ENCODE results near the gene PLCB2. TPM values are rescaled to one million over a fixed set of nuclear protein-coding genes. Genes with fewer than 3 reads are reported as not detected.

The PLCB2 gene
- polyA plus RNA-seq, 1 donor (not counting 4 experiments of a cell fraction or from before 2014, with no cell fraction given): 0.73 TPM

GRCh38 chr15:40286061-40286532, 21.6 kb downstream of the PLCB2 start:
- Histone ChIP-seq H2AFZ (ENCODE audit: control insufficient read depth, low read length) (no peak overlapping the region), H3K9me1 (ENCODE audit: control insufficient read depth, extremely low read depth, insufficient read depth, low read length) (no peaks in the 10 kb centered on the region), H3K79me2 (ENCODE audit: control insufficient read depth, insufficient read depth, low read length) (no peaks in the 10 kb centered on the region), H4K20me1 (ENCODE audit: control insufficient read depth, extremely low read depth, insufficient read depth, low read length) (no peaks in the 10 kb centered on the region), H3K27me3 (ENCODE audit: control insufficient read depth, extremely low read depth, insufficient read depth, low read length) (peaks cover 46% of the 10 kb centered on the region), H3K4me1 (ENCODE audit: control insufficient read depth, extremely low read depth, insufficient read depth, low read length) (peaks cover 14% of the 10 kb centered on the region), H3K4me3 (ENCODE audit: control insufficient read depth in 2 of 3, extremely low read depth in 1 of 3, insufficient read depth in 2 of 3, low read depth in 1 of 3, low read length in 3 of 3) (no peak overlapping the region), H3K4me2 (ENCODE audit: control insufficient read depth, extremely low read depth, insufficient read depth, low read depth, low read length) (no peak overlapping the region), H3K9me3 (ENCODE audit: control insufficient read depth, low read depth, low read length) (no peaks in the 10 kb centered on the region), H3K36me3 (ENCODE audit: control insufficient read depth in 2 of 2, extremely low read depth in 1 of 2, insufficient read depth in 2 of 2, low read length in 2 of 2) (no peaks in the 10 kb centered on the region), H3K9ac (ENCODE audit: control insufficient read depth, extremely low read depth, insufficient read depth, low read length) (no peak overlapping the region), H3K27ac (ENCODE audit: control insufficient read depth, insufficient read depth, low read length) (no peak overlapping the region)
- TF ChIP-seq CTCF (optimal IDR thresholded peaks at IDR 0.05 in 1 of 3, IDR thresholded peaks at IDR 0.05 in 1 of 3, conservative IDR thresholded peaks at IDR 0.05 in 1 of 3; ENCODE audit: extremely low read depth in 1 of 3, insufficient read depth in 2 of 3, low read length in 3 of 3) (no peak), EZH2 (IDR thresholded peaks at IDR 0.05; ENCODE audit: low read length) (no peak)
- DNase-seq (ENCODE audit: low read depth, low spot score) (no peak), FAIRE-seq (no peak)
- dilution Hi-C loops (cut with MboI; ENCODE audit: extremely low pct_ligation_motif_present, low sequenced_read_pairs): no loop called here

GRCh38 chr15:40285554-40286011, 22.2 kb downstream of the PLCB2 start:
- Histone ChIP-seq H3K27ac (ENCODE audit: control insufficient read depth, insufficient read depth, low read length) (no peak overlapping the region), H3K9me1 (ENCODE audit: control insufficient read depth, extremely low read depth, insufficient read depth, low read length) (no peaks in the 10 kb centered on the region), H3K4me1 (ENCODE audit: control insufficient read depth, extremely low read depth, insufficient read depth, low read length) (peaks cover 14% of the 10 kb centered on the region), H3K36me3 (ENCODE audit: control insufficient read depth in 2 of 2, extremely low read depth in 1 of 2, insufficient read depth in 2 of 2, low read length in 2 of 2) (no peaks in the 10 kb centered on the region), H3K79me2 (ENCODE audit: control insufficient read depth, insufficient read depth, low read length) (no peaks in the 10 kb centered on the region), H3K9me3 (ENCODE audit: control insufficient read depth, low read depth, low read length) (no peaks in the 10 kb centered on the region), H2AFZ (ENCODE audit: control insufficient read depth, low read length) (no peak overlapping the region), H3K27me3 (ENCODE audit: control insufficient read depth, extremely low read depth, insufficient read depth, low read length) (peaks cover 51% of the 10 kb centered on the region), H3K9ac (ENCODE audit: control insufficient read depth, extremely low read depth, insufficient read depth, low read length) (no peak overlapping the region), H4K20me1 (ENCODE audit: control insufficient read depth, extremely low read depth, insufficient read depth, low read length) (no peaks in the 10 kb centered on the region), H3K4me3 (ENCODE audit: control insufficient read depth in 2 of 3, extremely low read depth in 1 of 3, insufficient read depth in 2 of 3, low read depth in 1 of 3, low read length in 3 of 3) (no peak overlapping the region), H3K4me2 (ENCODE audit: control insufficient read depth, extremely low read depth, insufficient read depth, low read depth, low read length) (peak overlapping the region; percentile 32)
- DNase-seq (ENCODE audit: low read depth, low spot score) (no peak), FAIRE-seq (peak; percentile 44)
- TF ChIP-seq CTCF (optimal IDR thresholded peaks at IDR 0.05 in 1 of 3, IDR thresholded peaks at IDR 0.05 in 1 of 3, conservative IDR thresholded peaks at IDR 0.05 in 1 of 3; ENCODE audit: extremely low read depth in 1 of 3, insufficient read depth in 2 of 3, low read length in 3 of 3): no peak
- TF ChIP-seq EZH2 (IDR thresholded peaks at IDR 0.05; ENCODE audit: low read length): no peak
- dilution Hi-C loops (cut with MboI; ENCODE audit: extremely low pct_ligation_motif_present, low sequenced_read_pairs): no loop called here

Data from keratinocyte (primary cell).